SK-N-MC (cell line): Measurements from ENCODE around the gene OR2B6.

Experiments
- EZH2 ChIP-seq: fragments of 200-600 bp; sonication (generic); IDR thresholded peaks from one replicate; pipeline ENCODE4 v1.6.1; 2017; ENCODE audit warnings: antibody characterized with exemption
- POLR2AphosphoS5 ChIP-seq: IDR thresholded peaks from 2 replicates; pipeline ENCODE4 v1.6.1; 2012; ENCODE audit warnings: mild to moderate bottlenecking, low read depth, low read length, borderline replicate concordance

DNA sequence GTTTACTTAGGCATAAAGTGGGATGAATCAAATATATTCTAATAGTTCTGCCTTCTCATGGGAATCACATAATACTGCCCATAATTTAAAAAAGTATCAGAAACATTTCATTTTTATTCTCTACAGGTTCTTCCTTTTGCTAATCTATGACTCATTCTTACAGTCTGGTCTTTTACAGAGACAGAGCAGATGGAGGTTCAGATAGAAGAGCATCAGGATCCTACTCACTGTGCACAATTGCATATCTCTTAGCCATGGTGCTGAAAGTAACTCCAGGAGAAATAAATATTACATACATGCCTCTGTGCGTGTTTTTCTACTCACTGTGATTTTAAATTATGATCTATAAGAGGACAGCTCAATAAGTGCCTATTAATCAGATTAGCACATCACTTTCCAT is 16.3 kb upstream of the OR2B6 start:
- TF ChIP-seq POLR2AphosphoS5 (no peak), EZH2 (no peak)
